Activated CD8-positive, alpha-beta T cell treated with anti-CD3 and anti-CD28 coated beads for 36 hours (primary cell): ENCODE results near the gene SMO. TPM values are rescaled to one million over a fixed set of nuclear protein-coding genes. Genes with fewer than 3 reads are reported as not detected.

Experiments
- ATAC-seq: fragments of 200-7000 bp; cut with Tn5 transposase; one replicate; pipeline ENCODE4 v1.10.0; 2021; ENCODE audit warnings: mild to moderate bottlenecking, moderate library complexity
- CTCF ChIA-PET: fragments of 350-600 bp; sonication (Branson Sonifier 250); formaldehyde crosslinking; loops from one replicate; lab custom pipeline; 2021; ENCODE audit warnings: antibody characterized with exemption; lab: Charles Lee
- POLR2A ChIA-PET: fragments of 350-600 bp; sonication (Branson Sonifier 250); formaldehyde crosslinking; loops from one replicate; lab custom pipeline; 2021; ENCODE audit warnings: antibody characterized with exemption; lab: Charles Lee
- DNase-seq: peaks from one replicate; pipeline ENCODE4 v3.0.0-alpha.2; 2020
- H3K27ac Mint-ChIP-seq: one replicate; pipeline ENCODE4 v1.8.0; 2021; ENCODE audit warnings: mild to moderate bottlenecking, mixed read lengths
- H3K27me3 Mint-ChIP-seq: one replicate; pipeline ENCODE4 v1.8.0; 2021; ENCODE audit warnings: mixed read lengths
- H3K36me3 Mint-ChIP-seq: one replicate; pipeline ENCODE4 v1.8.0; 2021; ENCODE audit warnings: low read depth, mixed read lengths
- H3K4me1 Mint-ChIP-seq: one replicate; pipeline ENCODE4 v1.8.0; 2021; ENCODE audit warnings: low read depth, mixed read lengths
- H3K4me3 Mint-ChIP-seq: one replicate; pipeline ENCODE4 v1.8.0; 2021; ENCODE audit warnings: mild to moderate bottlenecking, moderate library complexity, mixed read lengths
- H3K9me3 Mint-ChIP-seq: one replicate; pipeline ENCODE4 v1.8.0; 2021; ENCODE audit warnings: mixed read lengths
- intact Hi-C: fragments of 100-400 bp; cut with micrococcal nuclease; formaldehyde crosslinking; loops from one replicate; pipeline ENCODE4 v1.10.0; 2022
- total RNA-seq, 2 experiments: library from RNA; stranded (reverse); gene quantifications; one replicate each; pipeline ENCODE4 v1.2.3, GENCODE V29; 2021
- TF ChIP-seq, protein P1 (sequence below): fragments of 200-600 bp; IDR thresholded peaks from one replicate; pipeline ENCODE4 v1.8.0; 2022; ENCODE audit warnings: antibody characterized with exemption, mild to moderate bottlenecking

SMO gene
- total RNA-seq, 2 experiments from 2014 or later: 0.81 to 1.7 TPM

- Mint-ChIP-seq H3K27ac (no peak overlapping the region), H3K27me3 (peaks cover 11% of the 10 kb centered on the region), H3K4me1 (peaks cover 14% of the 10 kb centered on the region), H3K4me3 (peak overlapping the region; percentile 73), H3K36me3 (no peaks in the 10 kb centered on the region), H3K9me3 (no peaks in the 10 kb centered on the region)
- ATAC-seq (no peak), DNase-seq (no peak)
- intact Hi-C loops: no loop called here
- ChIA-PET POLR2A (no interaction called here), CTCF (interaction anchor here (0.8 to 3.5 kb wide), 3 partner anchors 10 to 72 kb away, joined by 3 to 26 read pairs (median 5); no protein-coding TSS in a partner anchor)
- TF ChIP-seq, protein P1, sequence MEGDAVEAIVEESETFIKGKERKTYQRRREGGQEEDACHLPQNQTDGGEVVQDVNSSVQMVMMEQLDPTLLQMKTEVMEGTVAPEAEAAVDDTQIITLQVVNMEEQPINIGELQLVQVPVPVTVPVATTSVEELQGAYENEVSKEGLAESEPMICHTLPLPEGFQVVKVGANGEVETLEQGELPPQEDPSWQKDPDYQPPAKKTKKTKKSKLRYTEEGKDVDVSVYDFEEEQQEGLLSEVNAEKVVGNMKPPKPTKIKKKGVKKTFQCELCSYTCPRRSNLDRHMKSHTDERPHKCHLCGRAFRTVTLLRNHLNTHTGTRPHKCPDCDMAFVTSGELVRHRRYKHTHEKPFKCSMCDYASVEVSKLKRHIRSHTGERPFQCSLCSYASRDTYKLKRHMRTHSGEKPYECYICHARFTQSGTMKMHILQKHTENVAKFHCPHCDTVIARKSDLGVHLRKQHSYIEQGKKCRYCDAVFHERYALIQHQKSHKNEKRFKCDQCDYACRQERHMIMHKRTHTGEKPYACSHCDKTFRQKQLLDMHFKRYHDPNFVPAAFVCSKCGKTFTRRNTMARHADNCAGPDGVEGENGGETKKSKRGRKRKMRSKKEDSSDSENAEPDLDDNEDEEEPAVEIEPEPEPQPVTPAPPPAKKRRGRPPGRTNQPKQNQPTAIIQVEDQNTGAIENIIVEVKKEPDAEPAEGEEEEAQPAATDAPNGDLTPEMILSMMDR: no peak
Observed at GRCh38 chr7:129146237-129146979, 42.0 kb upstream of the SMO start.

DNA sequence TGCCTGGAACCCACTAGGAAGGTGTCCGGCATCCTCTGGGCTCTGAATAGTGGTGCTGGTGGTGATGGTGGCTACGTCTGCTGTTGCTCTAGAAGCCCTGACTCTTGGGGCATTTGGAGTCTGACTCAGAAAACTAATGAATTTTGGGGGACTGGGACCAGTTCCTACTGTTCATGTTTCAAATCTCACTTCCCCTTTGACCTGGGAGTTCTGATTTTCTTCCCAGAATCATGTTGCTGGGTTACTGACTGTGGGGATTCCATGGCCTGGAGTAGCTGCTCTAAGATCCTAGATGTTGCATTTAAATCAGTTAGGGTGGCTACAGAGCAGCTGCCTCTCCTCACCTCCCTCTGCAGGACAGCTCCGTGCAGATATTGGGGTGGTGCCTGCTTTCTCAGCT is 40.7 kb upstream of the SMO start:
- TF ChIP-seq, protein P1: no peak
- CTCF ChIA-PET: interaction anchor here (0.7 to 3.5 kb wide), 5 partner anchors 16 to 71 kb away, joined by 3 to 26 read pairs (median 4); no protein-coding TSS in a partner anchor
- H3K27ac Mint-ChIP-seq: no peak overlapping the region
- no peaks in the 10 kb centered on the region for H3K36me3 Mint-ChIP-seq
- intact Hi-C loops: no loop called here
- H3K27me3 Mint-ChIP-seq: peaks cover 11% of the 10 kb centered on the region
- DNase-seq: no peak
- no peaks in the 10 kb centered on the region for H3K9me3 Mint-ChIP-seq
- ATAC-seq: no peak
- no peak overlapping the region for H3K4me3 Mint-ChIP-seq
- POLR2A ChIA-PET: interaction anchor here (1.3 kb wide), 1 partner anchor 13 kb away, joined by 4 read pairs; no protein-coding TSS in a partner anchor
- H3K4me1 Mint-ChIP-seq: peaks cover 14% of the 10 kb centered on the region

GRCh38 chr7:129149511-129149910 is 38.9 kb upstream of the SMO start:
- TF ChIP-seq, protein P1: no peak
- Mint-ChIP-seq H3K4me1 (peaks cover 6% of the 10 kb centered on the region), H3K27me3 (no peaks in the 10 kb centered on the region), H3K9me3 (no peaks in the 10 kb centered on the region), H3K4me3 (no peak overlapping the region), H3K27ac (no peak overlapping the region), H3K36me3 (no peaks in the 10 kb centered on the region)
- ChIA-PET CTCF (interaction anchor here (1.8 kb wide), 1 partner anchor 14 kb away, joined by 13 read pairs; no protein-coding TSS in a partner anchor), POLR2A (no interaction called here)
- intact Hi-C loops: no loop called here
- DNase-seq (no peak), ATAC-seq (no peak)

DNA sequence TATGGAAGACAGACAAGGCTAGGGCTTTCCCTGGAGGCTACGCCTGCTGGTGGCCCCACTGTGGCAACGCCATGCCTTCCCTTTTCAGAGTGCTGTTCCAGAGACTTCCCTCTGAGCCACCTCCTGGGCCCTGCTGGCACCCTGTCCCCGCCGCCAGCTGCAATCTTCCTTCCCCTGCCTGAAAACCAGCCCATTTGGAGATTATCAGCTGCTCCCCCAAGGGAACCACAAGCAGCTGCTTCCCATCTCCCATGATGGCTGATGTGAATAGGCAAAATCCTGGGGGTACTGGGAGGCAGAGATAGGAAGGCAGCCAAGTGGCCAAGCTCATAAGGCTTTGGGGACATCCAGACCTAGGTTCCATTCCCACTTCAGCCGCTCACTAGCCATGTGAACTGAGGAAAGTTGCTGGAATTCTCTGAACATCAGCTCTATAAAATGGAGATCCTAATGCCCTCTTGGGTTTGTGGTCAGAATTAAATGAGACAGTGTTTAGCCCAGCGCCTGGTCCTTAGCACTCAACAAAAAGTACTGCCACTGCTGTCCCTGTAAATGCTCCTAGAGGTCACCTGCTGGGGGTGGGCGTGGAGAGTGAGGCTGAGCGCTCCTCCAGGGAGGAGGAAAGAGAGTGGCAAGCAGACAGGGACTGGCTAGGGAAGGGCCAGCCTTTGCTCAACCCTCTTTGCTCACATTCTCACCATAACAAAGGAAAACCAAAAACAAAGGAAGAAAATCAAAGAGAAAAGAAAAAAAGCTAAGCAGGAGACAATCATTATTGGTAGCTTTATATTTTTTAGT is 38.0 kb upstream of the SMO start:
- Mint-ChIP-seq H3K4me3 (no peak overlapping the region), H3K27ac (no peak overlapping the region), H3K27me3 (no peaks in the 10 kb centered on the region), H3K9me3 (no peaks in the 10 kb centered on the region), H3K36me3 (no peaks in the 10 kb centered on the region), H3K4me1 (peaks cover 6% of the 10 kb centered on the region)
- DNase-seq: no peak
- POLR2A ChIA-PET: no interaction called here
- ATAC-seq: no peak
- TF ChIP-seq, protein P1: no peak
- CTCF ChIA-PET: interaction anchor here (1.1 to 1.8 kb wide), 4 partner anchors 13 to 226 kb away, joined by 3 to 13 read pairs (median 4); no protein-coding TSS in a partner anchor
- intact Hi-C loops: no loop called here
